GM18526 (cell line): ENCODE results near the gene CLEC3B.

ENCODE experiments used
- POLR2A ChIP-seq: IDR thresholded peaks from 3 replicates; pipeline ENCODE4 v1.6.1; 2011; ENCODE audit not compliant: insufficient read length; ENCODE audit errors: extremely low read depth

Gene CLEC3B

DNA sequence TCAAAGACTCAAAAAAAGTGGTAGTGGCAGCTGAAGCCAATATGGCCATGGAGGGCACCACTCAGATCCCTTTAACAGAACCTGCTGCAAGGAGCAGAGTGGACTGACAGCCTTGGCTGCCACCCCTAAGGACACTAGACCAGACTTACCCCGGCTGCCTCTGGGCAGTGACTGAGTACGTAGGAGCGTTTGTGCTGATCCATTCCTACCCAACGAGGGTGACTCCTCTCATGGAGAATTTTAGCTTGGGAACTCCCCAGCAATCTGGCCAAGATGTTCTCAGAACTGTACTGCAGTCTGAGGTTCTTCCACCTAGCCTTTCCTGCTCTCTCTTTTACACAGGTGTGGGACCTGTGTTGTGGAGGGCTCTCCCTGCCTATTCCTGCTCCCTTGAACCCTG lies 22.1 kb downstream of the CLEC3B start:
- TF ChIP-seq POLR2A: no peak

DNA sequence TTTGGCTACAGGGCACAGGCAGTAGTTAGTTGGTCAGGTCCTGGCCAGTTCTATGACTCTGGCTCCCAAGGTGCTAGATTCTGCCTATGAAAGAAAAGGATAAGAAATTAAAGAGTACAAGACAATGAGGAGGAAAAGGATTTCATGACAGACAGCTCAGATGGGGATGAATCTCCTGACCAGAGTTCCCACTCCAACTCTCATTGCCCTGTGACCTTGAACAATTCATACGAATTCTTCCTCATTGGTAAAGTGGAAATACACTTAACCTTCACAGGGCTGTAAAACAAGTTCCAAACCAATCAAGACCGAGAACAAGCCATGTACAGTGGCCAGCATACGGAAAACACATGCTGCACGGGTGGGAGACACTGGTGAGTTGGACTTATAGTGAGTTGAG lies 23.7 kb downstream of the CLEC3B start:
- no peak for TF ChIP-seq POLR2A

GRCh38 chr3:45051685-45052084 lies 25.6 kb downstream of the CLEC3B start:
- TF ChIP-seq POLR2A: no peak

DNA sequence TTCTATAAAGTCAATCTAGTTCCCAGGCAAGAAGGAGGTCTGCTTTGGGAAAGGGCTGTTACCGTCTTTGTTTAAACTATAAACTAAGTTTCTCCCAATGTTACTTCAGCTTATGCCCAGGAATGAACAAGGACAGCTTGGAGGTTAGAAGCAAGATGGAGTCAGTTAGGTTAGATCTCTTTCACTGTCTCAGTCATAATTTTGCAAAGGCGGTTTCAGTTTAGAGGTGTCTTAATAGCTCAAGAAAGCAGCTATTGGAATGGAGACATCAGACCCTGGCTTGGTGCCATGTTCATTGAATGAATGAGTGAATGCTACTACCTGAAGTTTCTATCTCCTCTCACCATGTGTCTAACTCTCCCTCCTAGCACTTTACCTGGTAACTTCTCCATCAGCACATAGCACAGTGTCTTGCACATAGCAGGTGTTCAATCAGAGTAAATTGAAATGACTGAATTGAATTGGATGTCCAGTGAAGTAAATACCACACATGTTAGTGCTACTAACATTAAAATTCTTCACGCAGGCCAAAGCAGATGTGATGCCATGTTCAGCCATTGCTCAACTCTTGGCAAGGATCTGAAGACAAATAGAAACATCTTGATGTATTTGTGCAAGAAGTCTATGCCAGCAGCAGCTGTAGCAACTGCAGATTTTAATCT lies 28.2 kb downstream of the CLEC3B start:
- no peak for TF ChIP-seq POLR2A

DNA sequence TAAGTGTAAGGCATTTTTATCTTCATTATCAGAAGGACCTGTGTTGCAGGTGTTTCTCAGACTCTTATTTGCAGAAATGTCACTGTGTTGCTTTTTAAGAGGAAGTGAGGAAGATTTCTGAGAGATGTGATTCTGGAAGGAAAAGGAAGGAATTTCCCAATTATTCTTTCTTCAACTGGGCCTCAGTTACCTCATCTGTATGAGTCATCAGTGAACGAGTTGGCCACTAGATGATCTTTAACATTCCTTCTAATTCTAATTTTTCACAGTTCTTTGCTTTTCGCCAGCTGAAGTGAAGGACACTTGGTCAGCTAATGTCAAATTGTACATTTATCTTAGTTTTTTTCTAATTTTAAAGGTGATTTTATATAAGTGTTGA lies 28.9 kb downstream of the CLEC3B start:
- no peak for TF ChIP-seq POLR2A

DNA sequence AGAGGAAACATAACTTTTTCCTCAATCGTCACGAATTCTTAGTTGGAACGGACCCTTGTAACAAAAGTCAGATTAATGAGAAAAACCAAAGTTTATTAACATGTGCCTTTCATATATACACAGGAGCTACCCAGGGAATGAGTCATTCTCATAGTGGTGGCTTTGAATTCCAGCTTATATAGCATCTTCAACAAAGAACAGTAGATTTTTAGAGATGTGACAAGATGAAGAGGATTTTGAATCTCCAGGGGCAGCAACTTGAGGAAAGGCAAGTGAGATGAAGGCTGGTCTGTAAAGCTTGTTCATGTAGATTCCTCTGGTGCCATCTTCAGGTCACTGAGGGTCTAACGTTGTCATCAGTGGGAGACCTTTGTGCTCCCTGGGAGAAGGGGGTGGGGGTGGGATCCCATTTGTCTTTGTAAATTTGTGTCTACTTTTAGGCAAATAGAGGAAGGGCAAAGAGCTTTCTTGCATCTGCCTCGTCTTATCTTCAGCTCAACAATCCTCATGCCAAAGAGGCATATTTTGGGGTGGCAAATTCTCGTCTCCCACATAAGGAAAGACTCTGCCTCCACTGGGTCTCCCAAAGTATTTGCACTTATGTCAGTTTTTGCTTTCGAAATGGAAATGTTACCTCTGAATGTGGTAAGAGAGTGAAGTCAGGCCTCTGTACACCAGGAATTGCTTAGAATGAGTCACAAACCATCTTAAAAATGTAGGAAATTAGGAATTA lies 29.5 kb downstream of the CLEC3B start:
- no peak for TF ChIP-seq POLR2A

- no peak for TF ChIP-seq POLR2A
Measured at GRCh38 chr3:45056608-45057301, 30.7 kb downstream of the CLEC3B start.

DNA sequence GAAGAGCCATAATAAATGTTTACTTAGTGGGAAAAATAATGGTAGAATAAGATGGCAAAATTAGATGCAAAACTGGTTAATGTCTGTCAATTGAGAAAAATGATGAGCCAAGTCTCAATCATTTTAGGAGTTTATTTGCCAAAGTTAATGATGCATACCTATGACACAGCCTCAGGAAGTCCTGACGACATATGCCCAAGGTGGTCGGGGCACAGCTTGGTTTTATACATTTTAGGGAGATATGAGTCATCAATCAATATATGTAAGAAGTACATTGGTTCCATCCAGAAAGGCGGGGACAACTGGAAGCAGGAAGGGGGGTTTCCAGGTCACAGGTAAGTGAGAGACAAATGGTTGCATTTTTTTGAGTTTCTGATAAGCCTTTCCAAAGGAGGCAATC lies 31.5 kb downstream of the CLEC3B start:
- TF ChIP-seq POLR2A: no peak

DNA sequence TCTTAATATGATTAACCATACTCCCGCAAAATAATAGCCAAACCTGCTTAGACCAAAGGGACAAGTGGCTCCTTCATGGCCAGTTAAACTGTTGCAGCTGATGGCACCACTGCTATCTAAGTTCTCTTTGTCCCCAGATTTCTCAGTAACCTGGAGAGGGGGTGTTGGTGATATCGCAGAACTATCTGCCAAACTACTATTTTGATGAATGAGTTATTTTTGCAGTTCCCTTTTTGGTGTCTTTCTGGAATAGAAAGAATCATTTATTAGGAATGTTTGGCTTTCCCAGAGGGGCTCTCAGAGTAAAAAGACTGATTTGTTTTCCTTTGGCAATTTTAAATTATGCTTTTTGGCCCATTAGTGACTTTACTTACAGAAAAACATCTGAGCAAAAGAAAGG lies 33.0 kb downstream of the CLEC3B start:
- no peak for TF ChIP-seq POLR2A

GRCh38 chr3:45060165-45060892 lies 34.2 kb downstream of the CLEC3B start:
- TF ChIP-seq POLR2A: no peak

DNA sequence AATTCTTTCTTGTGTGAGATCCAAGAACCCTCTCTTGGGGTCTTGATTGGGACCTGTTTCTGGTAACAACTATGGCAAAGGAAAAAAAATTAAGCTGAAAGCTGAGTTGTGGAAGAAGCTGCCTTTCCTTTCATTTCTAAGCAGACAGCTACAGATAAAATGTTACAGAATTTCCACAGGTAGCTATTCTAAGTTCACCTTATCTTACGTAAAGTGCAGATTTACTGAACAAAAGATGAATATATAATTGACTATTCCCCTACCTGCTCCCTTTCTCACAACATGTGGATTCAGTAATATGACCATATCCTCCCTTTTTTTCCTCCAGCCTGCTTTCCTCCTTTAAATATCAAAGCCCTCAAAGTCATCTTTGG lies 36.6 kb downstream of the CLEC3B start:
- TF ChIP-seq POLR2A: no peak

DNA sequence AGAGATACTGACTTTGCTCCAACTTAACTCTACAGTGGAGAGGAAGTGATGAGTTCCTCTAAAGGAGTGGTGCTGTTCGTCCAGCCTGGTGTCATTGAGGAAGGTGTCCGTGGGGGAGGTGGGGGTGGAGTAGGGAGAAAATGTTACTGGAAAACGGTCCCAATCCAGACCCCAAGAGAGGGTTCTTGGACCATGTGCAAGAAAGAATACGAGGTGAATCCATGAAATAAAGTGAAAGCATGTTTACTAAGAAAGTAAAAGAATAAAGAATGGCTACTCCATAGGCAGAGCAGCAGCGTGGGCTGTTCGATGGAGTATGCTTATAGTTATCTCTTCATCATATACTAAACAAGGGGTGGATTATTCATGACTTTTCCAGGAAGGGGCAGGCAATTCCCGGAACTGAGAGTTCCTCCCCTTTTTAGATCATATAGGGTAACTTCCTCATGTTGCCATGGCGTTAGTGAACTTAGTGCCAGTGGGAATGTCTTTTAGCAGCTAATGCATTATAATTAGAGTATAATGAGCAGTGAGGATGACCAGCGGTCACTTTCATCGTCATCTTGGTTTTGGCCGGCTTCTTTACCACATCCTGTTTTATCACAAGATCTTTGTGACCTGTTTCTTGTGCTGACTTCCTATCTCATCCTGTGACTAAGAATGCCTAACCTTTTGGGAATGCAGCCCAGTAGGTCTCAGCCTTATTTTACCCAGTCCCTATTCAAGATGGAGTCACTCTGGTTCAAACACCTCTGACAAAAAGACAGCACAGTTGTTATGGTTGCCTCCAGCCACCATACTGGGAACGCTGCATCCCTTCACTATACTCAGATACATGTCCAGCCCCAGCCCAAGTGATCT lies 38.6 kb downstream of the CLEC3B start:
- no peak for TF ChIP-seq POLR2A

GRCh38 chr3:45065373-45065720 lies 39.2 kb downstream of the CLEC3B start:
- TF ChIP-seq POLR2A: no peak

DNA sequence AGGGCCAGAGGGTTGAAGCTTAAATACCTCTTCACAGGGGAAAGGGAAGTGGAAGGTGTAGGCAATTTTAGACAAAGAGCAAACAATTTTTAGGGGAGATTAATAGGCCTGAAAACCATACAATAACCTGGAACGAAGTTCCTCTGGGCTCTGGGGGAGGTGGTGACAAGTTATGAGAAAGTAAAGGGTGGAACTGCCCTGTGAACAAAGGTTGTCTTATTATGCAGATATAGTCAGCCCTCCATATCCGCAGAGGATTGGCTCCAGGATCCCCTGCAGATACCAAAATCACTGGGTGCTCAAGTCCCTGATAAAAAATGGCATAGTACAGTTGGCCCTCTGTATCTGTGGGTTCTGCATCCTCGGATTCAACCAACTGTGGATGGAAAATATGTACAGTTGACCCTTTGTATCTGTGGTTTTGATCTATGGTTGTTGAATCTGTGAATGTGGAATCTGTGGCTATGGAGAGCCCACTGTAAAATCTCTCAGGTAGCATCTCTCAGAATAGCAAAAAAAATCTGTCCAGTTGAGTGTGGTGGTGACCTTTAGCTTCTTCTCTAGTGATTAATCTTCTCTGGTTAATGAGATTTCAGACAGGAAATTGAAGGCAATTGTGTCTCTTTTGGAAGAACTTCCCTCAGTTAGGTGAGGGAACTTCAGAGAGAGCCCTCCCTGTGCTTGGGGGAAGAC lies 40.2 kb downstream of the CLEC3B start:
- TF ChIP-seq POLR2A: no peak
